ENCODE results near the gene ITGB4. TPM values are rescaled to one million over a fixed set of nuclear protein-coding genes. Genes with fewer than 3 reads are reported as not detected.

Gene ITGB4
- polyA plus RNA-seq, 3 donors, result 0.09 to 0.82 TPM; not detected in 1

GRCh38 chr17:75706042-75706728 lies 15.1 kb upstream of the ITGB4 start:
- H3K79me2 ChIP-seq (ENCODE audit: insufficient read depth, low read length), result no peaks in the 10 kb centered on the region
- H3K36me3 ChIP-seq (replicated peaks in 1 of 2; ENCODE audit: control insufficient read depth in 1 of 2, insufficient read depth in 2 of 2, low read length in 2 of 2), result peaks cover 62 to 77% of the 10 kb centered on the region in 2 donors
- no peaks in the 10 kb centered on the region for H3K9me3 ChIP-seq (replicated peaks in 1 of 2; ENCODE audit: control insufficient read depth in 1 of 2, insufficient read depth in 1 of 2, low read length in 2 of 2)
- peak overlapping the region in 1 of 2 donors; percentile 20 for H3K27ac ChIP-seq (ENCODE audit: low read depth in 1 of 2, low read length in 2 of 2)
- H3K4me1 ChIP-seq (ENCODE audit: control insufficient read depth in 1 of 2, insufficient read depth in 2 of 2, low read length in 2 of 2), result no peaks in the 10 kb centered on the region
- no peaks in the 10 kb centered on the region for H3K27me3 ChIP-seq (ENCODE audit: control insufficient read depth in 2 of 2, insufficient read depth in 2 of 2, low read length in 2 of 2)
- DNase-seq, result no peak
- Mint-ChIP-seq H3K4me1 (no peaks in the 10 kb centered on the region), H3K27ac (no peak overlapping the region), H3K36me3 (peaks cover 75 to 77% of the 10 kb centered on the region in 2 donors), H3K4me3 (no peak overlapping the region), H3K27me3 (ENCODE audit: low read depth in 3 of 3) (peaks cover 0 to 2% (median 2%) of the 10 kb centered on the region in 3 donors), H3K9me3 (no peaks in the 10 kb centered on the region)
- H3K9ac ChIP-seq (ENCODE audit: insufficient read depth, low read length, poor library complexity, severe bottlenecking), result no peak overlapping the region
- H3K4me2 ChIP-seq (replicated peaks; ENCODE audit: extremely low read depth, low read length, poor library complexity, severe bottlenecking), result no peak overlapping the region
- intact Hi-C loops (cut with micrococcal nuclease), result loop anchor here in 1 of 2 donors (5.0 kb wide), 1 partner anchor 36 kb away; no protein-coding TSS in a partner anchor
- WGBS (ENCODE audit: insufficient coverage), result 93% methylated on average over 18 of the region's 20 CpGs
- no peak overlapping the region for H3K4me3 ChIP-seq (replicated peaks in 1 of 3; ENCODE audit: low read depth in 2 of 3, low read length in 3 of 3)
- peak; percentile 13 for TF ChIP-seq CTCF (IDR thresholded peaks at IDR 0.05)
- no peak overlapping the region for H2AFZ ChIP-seq (ENCODE audit: insufficient read depth, low read depth, low read length, poor library complexity, severe bottlenecking)
- no peaks in the 10 kb centered on the region for H4K20me1 ChIP-seq (ENCODE audit: insufficient read depth, low read length)

DNA sequence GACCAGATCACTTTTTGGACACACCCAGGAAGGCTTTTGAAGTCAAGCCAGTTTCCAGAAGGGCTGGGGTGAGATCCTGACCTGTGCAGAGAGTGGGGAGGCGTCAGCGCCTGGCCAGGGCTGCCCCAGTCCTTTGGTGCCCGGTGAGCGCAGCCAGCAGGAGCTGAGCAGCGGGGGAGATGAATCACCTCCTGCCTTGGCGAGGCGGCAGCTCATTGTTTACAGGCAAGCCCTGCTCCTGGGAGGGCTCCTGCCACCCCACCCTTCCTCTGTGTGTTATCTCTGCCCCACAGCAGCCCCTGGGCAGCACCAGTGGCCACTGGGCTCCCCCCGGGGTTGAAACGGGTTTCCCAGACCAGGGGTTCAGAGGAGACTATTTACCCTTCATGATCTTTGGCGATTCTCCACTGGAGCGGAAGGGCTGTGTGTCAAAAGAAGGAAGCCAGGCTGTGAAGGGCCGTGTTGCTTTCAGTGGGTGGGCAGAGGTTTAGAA lies 14.1 kb upstream of the ITGB4 start:
- Mint-ChIP-seq H3K36me3 (peaks cover 65 to 67% of the 10 kb centered on the region in 2 donors), H3K27ac (peak overlapping the region in 3 of 7 donors; percentile 1 to 84 (median 74)), H3K4me3 (no peak overlapping the region), H3K9me3 (no peaks in the 10 kb centered on the region), H3K4me1 (no peaks in the 10 kb centered on the region), H3K27me3 (ENCODE audit: low read depth in 3 of 3) (peaks cover 0 to 2% (median 2%) of the 10 kb centered on the region in 3 donors)
- no peaks in the 10 kb centered on the region for H3K27me3 ChIP-seq (ENCODE audit: control insufficient read depth in 2 of 2, insufficient read depth in 2 of 2, low read length in 2 of 2)
- H3K36me3 ChIP-seq (replicated peaks in 1 of 2; ENCODE audit: control insufficient read depth in 1 of 2, insufficient read depth in 2 of 2, low read length in 2 of 2), result peaks cover 54 to 68% of the 10 kb centered on the region in 2 donors
- no peak overlapping the region for H3K4me3 ChIP-seq (replicated peaks in 1 of 3; ENCODE audit: low read depth in 2 of 3, low read length in 3 of 3)
- 61% methylated on average over 11 of the region's 12 CpGs for WGBS (ENCODE audit: insufficient coverage)
- H3K27ac ChIP-seq (ENCODE audit: low read depth in 1 of 2, low read length in 2 of 2), result no peak overlapping the region
- no peaks in the 10 kb centered on the region for H3K4me1 ChIP-seq (ENCODE audit: control insufficient read depth in 1 of 2, insufficient read depth in 2 of 2, low read length in 2 of 2)
- no peak for TF ChIP-seq CTCF (IDR thresholded peaks at IDR 0.05)
- H4K20me1 ChIP-seq (ENCODE audit: insufficient read depth, low read length), result no peaks in the 10 kb centered on the region
- no peak overlapping the region for H3K9ac ChIP-seq (ENCODE audit: insufficient read depth, low read length, poor library complexity, severe bottlenecking)
- no peak for DNase-seq
- no peak overlapping the region for H2AFZ ChIP-seq (ENCODE audit: insufficient read depth, low read depth, low read length, poor library complexity, severe bottlenecking)
- H3K4me2 ChIP-seq (replicated peaks; ENCODE audit: extremely low read depth, low read length, poor library complexity, severe bottlenecking), result no peak overlapping the region
- no peaks in the 10 kb centered on the region for H3K79me2 ChIP-seq (ENCODE audit: insufficient read depth, low read length)
- no peaks in the 10 kb centered on the region for H3K9me3 ChIP-seq (replicated peaks in 1 of 2; ENCODE audit: control insufficient read depth in 1 of 2, insufficient read depth in 1 of 2, low read length in 2 of 2)
- intact Hi-C loops (cut with micrococcal nuclease), result loop anchor here in 1 of 2 donors (5.0 kb wide), 1 partner anchor 35 kb away; no protein-coding TSS in a partner anchor

All from CD14-positive monocyte (primary cell).